ENCODE results near the gene FBRSL1. TPM values are rescaled to one million over a fixed set of nuclear protein-coding genes. Genes with fewer than 3 reads are reported as not detected.

Gene FBRSL1
- total RNA-seq, 1 donor, result 3.9 TPM

DNA sequence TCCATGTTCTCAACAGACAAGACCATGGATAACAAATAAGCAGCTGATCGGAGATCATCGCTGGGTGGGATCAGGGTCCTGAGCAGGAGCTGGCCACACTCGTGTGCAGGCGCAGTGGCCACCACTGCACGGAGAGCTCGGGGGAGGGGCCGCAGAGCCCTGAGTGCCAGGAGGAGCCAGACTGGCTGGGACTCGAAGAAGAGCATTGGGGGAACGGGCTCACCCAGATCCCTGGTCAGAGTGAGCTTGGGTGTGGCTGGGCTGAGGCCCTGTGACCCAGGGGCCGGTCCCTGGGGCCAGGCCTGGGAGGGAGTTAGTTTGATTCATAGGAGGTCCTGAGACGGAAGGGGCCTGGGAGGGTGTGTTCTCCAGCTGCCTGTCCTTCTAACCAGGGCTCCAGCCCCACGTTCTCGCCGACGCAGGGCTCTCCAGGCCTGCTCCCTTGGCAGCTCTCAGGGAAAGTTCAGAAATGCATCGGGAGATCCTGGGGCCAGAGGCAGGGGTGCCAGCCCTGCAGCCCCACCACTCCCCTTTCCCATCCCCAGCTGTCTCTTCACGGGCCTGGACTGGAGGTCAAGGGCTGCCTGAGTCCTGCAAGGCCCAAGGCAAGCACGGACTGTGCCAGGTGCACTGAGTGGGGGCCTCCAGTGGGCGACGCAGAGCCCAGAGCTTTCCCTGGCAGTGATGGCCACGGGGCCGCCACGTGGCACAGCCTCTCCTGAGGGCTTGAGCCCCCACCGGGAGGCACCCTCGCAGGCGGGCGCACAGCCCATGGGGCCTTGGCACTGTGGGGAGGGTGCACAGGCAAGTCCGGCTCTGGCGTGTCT lies 48.1 kb downstream of the FBRSL1 start:
- TF ChIP-seq, protein P1, sequence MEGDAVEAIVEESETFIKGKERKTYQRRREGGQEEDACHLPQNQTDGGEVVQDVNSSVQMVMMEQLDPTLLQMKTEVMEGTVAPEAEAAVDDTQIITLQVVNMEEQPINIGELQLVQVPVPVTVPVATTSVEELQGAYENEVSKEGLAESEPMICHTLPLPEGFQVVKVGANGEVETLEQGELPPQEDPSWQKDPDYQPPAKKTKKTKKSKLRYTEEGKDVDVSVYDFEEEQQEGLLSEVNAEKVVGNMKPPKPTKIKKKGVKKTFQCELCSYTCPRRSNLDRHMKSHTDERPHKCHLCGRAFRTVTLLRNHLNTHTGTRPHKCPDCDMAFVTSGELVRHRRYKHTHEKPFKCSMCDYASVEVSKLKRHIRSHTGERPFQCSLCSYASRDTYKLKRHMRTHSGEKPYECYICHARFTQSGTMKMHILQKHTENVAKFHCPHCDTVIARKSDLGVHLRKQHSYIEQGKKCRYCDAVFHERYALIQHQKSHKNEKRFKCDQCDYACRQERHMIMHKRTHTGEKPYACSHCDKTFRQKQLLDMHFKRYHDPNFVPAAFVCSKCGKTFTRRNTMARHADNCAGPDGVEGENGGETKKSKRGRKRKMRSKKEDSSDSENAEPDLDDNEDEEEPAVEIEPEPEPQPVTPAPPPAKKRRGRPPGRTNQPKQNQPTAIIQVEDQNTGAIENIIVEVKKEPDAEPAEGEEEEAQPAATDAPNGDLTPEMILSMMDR (IDR thresholded peaks at IDR 0.05; ENCODE audit: insufficient read depth, low read depth, low read length), result no peak
- H3K4me3 ChIP-seq (ENCODE audit: low read depth, low read length), result no peak overlapping the region
- no peak for DNase-seq (ENCODE audit: low read depth)

DNA sequence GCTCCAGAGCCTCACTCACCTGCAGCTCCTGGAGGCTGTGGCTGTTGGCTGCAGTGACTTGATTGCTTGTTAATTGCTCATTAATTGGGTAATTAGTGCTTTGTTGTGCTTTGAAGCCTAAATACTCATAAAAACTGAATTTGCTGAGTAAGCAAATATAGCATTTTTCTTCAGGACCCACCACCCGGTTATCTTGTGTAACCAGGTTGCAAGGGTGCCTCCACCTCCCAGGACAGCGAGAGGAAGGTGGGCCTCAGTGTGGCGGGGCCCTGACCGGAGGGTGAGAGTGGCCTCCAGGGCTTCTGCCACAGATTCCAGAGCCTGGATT lies 48.7 kb downstream of the FBRSL1 start:
- TF ChIP-seq, protein P1 (IDR thresholded peaks at IDR 0.05; ENCODE audit: insufficient read depth, low read depth, low read length), result no peak
- DNase-seq (ENCODE audit: low read depth), result no peak
- H3K4me3 ChIP-seq (ENCODE audit: low read depth, low read length), result no peak overlapping the region

DNA sequence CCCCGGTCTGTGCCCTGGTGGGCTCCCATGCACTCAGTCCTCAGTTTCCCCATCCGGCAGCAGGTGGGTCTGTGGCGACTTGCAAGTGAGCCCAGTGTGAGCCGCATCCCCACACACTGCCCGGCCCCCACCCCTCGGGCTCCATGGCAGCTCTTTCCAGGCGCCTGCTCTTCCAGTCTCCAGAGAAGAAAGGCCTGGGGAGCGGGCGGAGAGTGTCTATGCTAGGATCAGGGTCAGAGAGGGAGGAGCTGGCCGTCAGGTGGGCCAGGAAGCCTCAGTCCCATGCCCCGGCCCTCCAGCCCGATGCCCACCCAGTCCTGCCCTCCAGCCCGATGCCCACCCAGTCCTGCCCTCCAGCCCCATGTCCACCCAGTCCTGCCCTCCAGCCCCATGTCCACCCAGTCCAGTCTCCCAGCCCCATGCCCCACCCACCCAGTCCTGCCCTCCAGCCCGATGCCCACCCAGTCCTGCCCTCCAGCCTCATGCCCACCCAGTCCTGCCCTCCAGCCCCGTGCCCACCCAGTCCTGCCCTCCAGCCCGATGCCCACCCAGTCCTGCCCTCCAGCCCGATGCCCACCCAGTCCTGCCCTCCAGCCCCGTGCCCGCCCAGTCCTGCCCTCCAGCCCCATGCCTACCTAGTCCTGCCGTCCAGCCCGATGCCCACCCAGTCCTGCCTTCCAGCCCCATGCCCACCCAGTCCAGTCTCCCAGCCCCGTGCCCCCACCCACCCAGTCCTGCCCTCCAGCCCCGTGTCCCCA lies 49.2 kb downstream of the FBRSL1 start:
- no peak overlapping the region for H3K4me3 ChIP-seq (ENCODE audit: low read depth, low read length)
- TF ChIP-seq, protein P1 (IDR thresholded peaks at IDR 0.05; ENCODE audit: insufficient read depth, low read depth, low read length), result no peak
- DNase-seq (ENCODE audit: low read depth), result no peak

DNA sequence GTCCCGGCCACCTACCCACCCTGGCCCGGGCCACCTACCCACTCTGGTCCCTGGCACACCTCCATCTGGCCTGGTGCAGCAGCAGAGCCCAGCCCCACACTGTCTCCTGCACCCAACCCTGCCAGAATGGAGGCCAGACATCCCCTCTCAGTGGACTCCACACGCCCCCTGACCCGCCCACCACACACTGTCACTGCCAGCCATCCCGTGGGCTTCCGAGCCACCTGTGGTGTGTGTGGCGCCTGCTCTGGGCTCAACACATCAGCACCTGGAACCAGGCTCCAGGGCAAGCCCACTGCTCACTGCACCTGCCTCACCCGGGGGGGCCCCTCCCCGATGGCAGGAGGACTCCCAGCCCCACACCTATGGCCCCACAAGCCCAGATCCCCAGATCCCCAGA lies 50.5 kb downstream of the FBRSL1 start:
- TF ChIP-seq, protein P1 (IDR thresholded peaks at IDR 0.05; ENCODE audit: insufficient read depth, low read depth, low read length), result no peak
- no peak for DNase-seq (ENCODE audit: low read depth)
- no peak overlapping the region for H3K4me3 ChIP-seq (ENCODE audit: low read depth, low read length)

DNA sequence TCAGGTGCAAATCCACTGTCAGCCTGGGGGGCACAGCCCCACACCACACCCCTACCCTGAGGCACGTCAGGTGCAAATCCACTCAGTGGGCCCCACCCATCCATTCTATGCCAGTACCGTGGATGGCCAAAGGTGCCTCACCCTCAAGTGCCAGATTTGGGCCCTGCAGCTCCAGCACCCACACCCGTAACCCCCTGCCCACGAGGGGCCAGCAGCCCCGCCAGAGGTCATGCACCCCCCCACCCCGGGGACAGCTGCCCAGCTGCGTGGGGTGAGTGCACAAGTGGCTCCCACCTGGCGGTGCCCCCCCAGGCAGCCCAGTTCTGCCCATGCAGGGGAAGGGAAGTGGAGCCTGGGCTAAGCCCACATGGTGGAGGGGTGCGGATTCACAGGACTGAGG lies 51.2 kb downstream of the FBRSL1 start:
- DNase-seq (ENCODE audit: low read depth), result no peak
- no peak overlapping the region for H3K4me3 ChIP-seq (ENCODE audit: low read depth, low read length)
- TF ChIP-seq, protein P1 (IDR thresholded peaks at IDR 0.05; ENCODE audit: insufficient read depth, low read depth, low read length), result no peak

DNA sequence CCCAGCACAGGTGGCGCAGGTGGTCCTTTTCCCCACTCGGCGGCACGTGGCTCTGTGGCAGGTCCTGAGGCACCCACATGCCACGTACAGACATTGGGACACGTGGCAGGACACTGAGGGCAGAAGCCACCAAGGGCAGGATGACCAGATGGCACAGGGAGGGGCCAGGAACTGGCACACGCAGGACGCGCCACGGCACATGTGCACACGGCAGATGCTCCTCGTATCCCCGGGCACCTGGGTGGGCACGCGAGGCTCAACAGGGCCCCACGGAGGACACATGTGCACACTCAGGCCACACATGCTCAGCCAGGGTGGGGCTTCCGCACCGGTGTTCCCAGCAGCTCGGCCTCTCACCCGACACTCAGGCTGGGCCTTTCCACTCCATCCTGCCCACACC lies 52.0 kb downstream of the FBRSL1 start:
- H3K4me3 ChIP-seq (ENCODE audit: low read depth, low read length), result no peak overlapping the region
- DNase-seq (ENCODE audit: low read depth), result no peak
- TF ChIP-seq, protein P1 (IDR thresholded peaks at IDR 0.05; ENCODE audit: insufficient read depth, low read depth, low read length), result no peak

All from fibroblast of villous mesenchyme (primary cell).